ENCODE measurements around the gene THTPA. TPM values are rescaled to one million over a fixed set of nuclear protein-coding genes. Genes with fewer than 3 reads are reported as not detected.
A peak's percentile ranks its signal among the peaks of the same experiment; 100 is the strongest.
"Not testable (repeated sequence)": the region's sequence is repeated elsewhere in the genome, so short reads cannot be mapped to it uniquely, and the experiment has no call there.

Gene THTPA
- total RNA-seq, 1 donor from 2014 or later: 4.6 TPM

GRCh38 chr14:23533652-23534435 is 22.2 kb upstream of the THTPA start:
- no peak for DNase-seq (ENCODE audit: low read depth in 2 of 2)

- DNase-seq (ENCODE audit: low read depth in 2 of 2): no peak
Measured at GRCh38 chr14:23535943-23536342, 20.1 kb upstream of the THTPA start.

- no peak for DNase-seq (ENCODE audit: low read depth in 2 of 2)
Measured at GRCh38 chr14:23536494-23536893, 19.6 kb upstream of the THTPA start.

- not testable (repeated sequence) for DNase-seq (ENCODE audit: low read depth in 2 of 2)
Measured at GRCh38 chr14:23536906-23537305, 19.2 kb upstream of the THTPA start.

- DNase-seq (ENCODE audit: low read depth in 2 of 2): peak in 1 of 2 donors; percentile 21
Measured at GRCh38 chr14:23537351-23538049, 18.6 kb upstream of the THTPA start.

- DNase-seq (ENCODE audit: low read depth in 2 of 2): no peak
Measured at GRCh38 chr14:23538050-23538718, 17.9 kb upstream of the THTPA start.

- DNase-seq (ENCODE audit: low read depth in 2 of 2): no peak
Measured at GRCh38 chr14:23538785-23539184, 17.3 kb upstream of the THTPA start.

GRCh38 chr14:23539248-23540140 is 16.6 kb upstream of the THTPA start:
- peak; percentile 16 to 43 for DNase-seq (ENCODE audit: low read depth in 2 of 2)

- no peak for DNase-seq (ENCODE audit: low read depth in 2 of 2)
Measured at GRCh38 chr14:23540141-23540469, 16.0 kb upstream of the THTPA start.

GRCh38 chr14:23542261-23542660 is 13.8 kb upstream of the THTPA start:
- DNase-seq (ENCODE audit: low read depth in 2 of 2): no peak

- no peak for DNase-seq (ENCODE audit: low read depth in 2 of 2)
Measured at GRCh38 chr14:23543403-23543802, 12.7 kb upstream of the THTPA start.

GRCh38 chr14:23544511-23545447 is 11.3 kb upstream of the THTPA start:
- no peak for DNase-seq (ENCODE audit: low read depth in 2 of 2)

- no peak for DNase-seq (ENCODE audit: low read depth in 2 of 2)
Measured at GRCh38 chr14:23545740-23546365, 10.2 kb upstream of the THTPA start.

- no peak for DNase-seq (ENCODE audit: low read depth in 2 of 2)
Measured at GRCh38 chr14:23546450-23547035, 9.5 kb upstream of the THTPA start.

- DNase-seq (ENCODE audit: low read depth in 2 of 2): no peak
Measured at GRCh38 chr14:23547924-23548323, 8.1 kb upstream of the THTPA start.

GRCh38 chr14:23548351-23549318 is 7.4 kb upstream of the THTPA start:
- DNase-seq (ENCODE audit: low read depth in 2 of 2): no peak

- DNase-seq (ENCODE audit: low read depth in 2 of 2): no peak
Measured at GRCh38 chr14:23550131-23550811, 5.8 kb upstream of the THTPA start.

- no peak for DNase-seq (ENCODE audit: low read depth in 2 of 2)
Measured at GRCh38 chr14:23550812-23551265, 5.2 kb upstream of the THTPA start.
